ENCODE measurements around the gene RHOXF2B.
"Not testable (repeated sequence)": the region's sequence is repeated elsewhere in the genome, so short reads cannot be mapped to it uniquely, and the experiment has no call there.

The RHOXF2B gene

DNA sequence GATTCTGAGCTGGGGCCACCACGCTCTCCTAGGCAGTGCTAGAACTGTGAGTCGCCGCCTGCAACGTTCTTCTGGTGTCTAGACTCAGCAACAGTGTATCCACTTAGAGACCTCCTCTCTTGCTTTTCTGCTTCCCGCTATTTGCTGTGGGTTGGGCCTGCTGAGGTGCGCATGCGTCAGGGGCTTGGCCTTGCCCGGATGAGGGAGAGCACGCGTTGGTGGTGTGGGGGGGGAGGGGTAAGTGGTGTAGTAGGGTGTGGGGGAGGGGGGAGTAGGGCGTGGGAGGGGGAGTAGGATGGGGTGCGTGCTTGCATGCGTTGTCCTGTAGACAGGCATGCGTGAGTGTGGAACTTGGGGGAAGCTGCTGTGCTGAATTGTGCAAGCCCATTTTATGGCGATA, at the start of gene RHOXF2B:
Gene RHOXF2B, minus strand, starts transcription at position 101 of the 400 bp plus-strand sequence. CDS start 138 bp downstream, outside the sequence.
- DNase-seq (ENCODE audit: low read depth, low spot score) = not testable (repeated sequence)

DNA sequence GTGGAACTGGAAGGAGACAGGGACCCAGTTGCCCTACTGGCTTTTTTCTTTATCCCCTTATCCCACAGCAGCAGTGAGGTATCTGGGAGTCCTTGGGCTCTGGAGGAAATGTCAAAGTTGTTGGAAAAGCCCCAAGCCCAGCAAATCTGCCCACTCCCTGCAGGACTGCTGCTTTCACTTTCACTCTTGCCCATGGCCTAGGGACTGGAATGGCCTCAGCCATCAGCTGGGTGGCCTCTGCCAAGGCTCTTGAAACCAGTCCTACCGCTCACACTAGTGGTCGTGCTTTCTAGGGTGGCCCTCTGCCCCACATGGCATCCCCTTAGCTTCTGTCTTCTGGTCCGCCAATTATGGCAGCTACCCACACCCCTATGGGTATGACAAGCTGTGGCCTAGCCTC, 48.0 kb upstream of the RHOXF2B start:
- DNase-seq (ENCODE audit: low read depth, low spot score) = no peak

DNA sequence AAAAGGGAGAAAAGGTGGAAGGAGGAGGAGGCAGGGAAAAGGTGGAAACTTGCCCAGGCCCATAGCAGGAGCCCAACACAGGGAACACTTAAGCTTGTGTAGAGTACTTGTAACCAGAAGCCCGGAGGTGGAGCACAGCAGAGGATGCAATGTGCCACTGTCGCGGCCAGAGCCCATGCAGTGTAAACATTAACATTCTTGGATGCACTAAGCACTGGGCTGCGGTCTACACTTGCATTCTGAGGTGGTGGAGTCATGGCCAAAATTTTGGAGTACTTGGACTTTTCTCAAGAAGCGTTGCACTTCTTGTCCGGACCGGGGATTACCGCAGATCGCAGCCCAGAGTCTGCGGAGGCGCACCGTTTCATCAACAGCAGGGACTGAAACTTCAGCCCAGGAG, 42.7 kb upstream of the RHOXF2B start:
- DNase-seq (ENCODE audit: low read depth, low spot score) = peak; percentile 15

DNA sequence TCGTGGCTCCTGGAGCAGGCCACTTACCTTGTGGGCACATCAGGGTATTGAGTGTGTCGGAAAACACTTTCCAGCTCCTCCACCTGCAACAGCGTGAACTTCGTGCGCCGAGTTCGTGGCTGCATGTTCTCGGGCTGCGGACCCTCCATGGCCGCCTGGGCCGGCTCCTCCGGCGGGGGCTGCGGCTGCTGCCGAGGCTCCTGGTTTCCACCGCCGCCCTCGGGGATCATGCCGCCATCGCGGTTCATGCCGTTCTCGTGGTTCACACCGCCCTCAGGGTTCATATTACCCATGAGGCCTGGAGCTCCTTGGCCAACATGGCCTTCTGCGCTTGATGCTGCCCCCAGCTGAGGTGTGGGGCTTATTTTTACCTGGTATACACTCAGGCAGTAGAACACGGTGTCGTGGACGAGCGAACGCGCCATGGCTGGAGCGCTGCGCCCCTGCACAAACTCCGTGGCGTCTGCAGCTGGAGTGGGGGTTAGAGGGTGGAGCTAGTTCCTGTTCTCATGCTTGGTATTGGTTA, 38.0 kb upstream of the RHOXF2B start, which contains the start of gene RHOXF1:
Gene RHOXF1, minus strand, starts transcription at position 476 of the 526 bp plus-strand sequence. Its CDS starts 51 bp downstream, at position 425.
- DNase-seq (ENCODE audit: low read depth, low spot score) = no peak

- DNase-seq (ENCODE audit: low read depth, low spot score) = no peak
These were observed 34.1 kb upstream of the RHOXF2B start for GRCh38 chrX:120111611-120112010.

GRCh38 chrX:120109378-120109777, 31.9 kb upstream of the RHOXF2B start:
- DNase-seq (ENCODE audit: low read depth, low spot score) = no peak

- DNase-seq (ENCODE audit: low read depth, low spot score) = not testable (repeated sequence)
These were observed 27.2 kb upstream of the RHOXF2B start for GRCh38 chrX:120104707-120105106.

GRCh38 chrX:120101057-120101456, 23.6 kb upstream of the RHOXF2B start:
- DNase-seq (ENCODE audit: low read depth, low spot score) = not testable (repeated sequence)

GRCh38 chrX:120090208-120090607, 12.7 kb upstream of the RHOXF2B start:
- DNase-seq (ENCODE audit: low read depth, low spot score) = peak; percentile 48

DNA sequence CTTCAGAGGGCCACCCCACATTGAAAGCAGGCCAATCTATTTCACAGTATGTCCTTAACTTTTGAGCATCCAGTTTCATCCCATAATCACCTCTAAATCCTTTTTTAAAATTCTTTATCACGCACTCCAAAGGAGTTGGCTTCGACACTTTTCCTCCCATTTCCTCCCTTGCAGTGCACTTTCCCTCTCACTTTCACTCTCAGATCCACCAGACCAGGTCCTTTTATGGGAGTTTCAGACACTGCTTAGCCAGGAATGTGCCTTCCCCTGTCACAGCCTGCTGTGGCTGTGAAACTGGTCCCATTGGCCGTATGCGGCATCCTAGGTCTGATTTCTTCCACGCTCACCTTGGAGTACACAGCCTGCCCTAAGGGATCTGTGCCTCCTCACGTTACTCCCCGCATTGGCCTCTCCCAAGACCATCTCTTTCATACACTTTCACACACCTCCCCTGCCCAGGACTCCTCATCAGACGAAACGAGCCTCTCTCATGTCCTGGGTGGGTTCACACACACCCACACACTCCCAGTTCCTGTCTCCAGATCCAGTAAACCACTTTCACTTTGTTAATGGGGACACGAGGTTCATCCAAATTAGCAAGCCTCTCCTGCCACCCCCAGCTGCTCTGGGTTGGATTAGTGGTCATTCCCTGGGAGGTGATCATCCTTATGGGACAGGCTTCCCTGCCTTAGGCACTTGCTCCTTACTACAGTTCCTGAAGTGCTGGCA, 10.0 kb upstream of the RHOXF2B start:
- DNase-seq (ENCODE audit: low read depth, low spot score) = peak; percentile 17

GRCh38 chrX:120085553-120086185, 8.2 kb upstream of the RHOXF2B start:
- DNase-seq (ENCODE audit: low read depth, low spot score) = not testable (repeated sequence)

GRCh38 chrX:120066169-120066568, 11.3 kb downstream of the RHOXF2B start:
- DNase-seq (ENCODE audit: low read depth, low spot score) = not testable (repeated sequence)

- DNase-seq (ENCODE audit: low read depth, low spot score) = not testable (repeated sequence)
These were observed 34.8 kb downstream of the RHOXF2B start for GRCh38 chrX:120042712-120043111.

- DNase-seq (ENCODE audit: low read depth, low spot score) = not testable (repeated sequence)
These were observed 35.2 kb downstream of the RHOXF2B start for GRCh38 chrX:120042247-120042646.

GRCh38 chrX:120040176-120040575, 37.3 kb downstream of the RHOXF2B start:
- not testable (repeated sequence) for DNase-seq (ENCODE audit: low read depth, low spot score)

GRCh38 chrX:120039087-120039733, 38.3 kb downstream of the RHOXF2B start:
- not testable (repeated sequence) for DNase-seq (ENCODE audit: low read depth, low spot score)

- peak; percentile 59 for DNase-seq (ENCODE audit: low read depth, low spot score)
These were observed 40.8 kb downstream of the RHOXF2B start for GRCh38 chrX:120036704-120037103.

- peak; percentile 53 for DNase-seq (ENCODE audit: low read depth, low spot score)
These were observed 41.8 kb downstream of the RHOXF2B start for GRCh38 chrX:120035522-120036309.

DNA sequence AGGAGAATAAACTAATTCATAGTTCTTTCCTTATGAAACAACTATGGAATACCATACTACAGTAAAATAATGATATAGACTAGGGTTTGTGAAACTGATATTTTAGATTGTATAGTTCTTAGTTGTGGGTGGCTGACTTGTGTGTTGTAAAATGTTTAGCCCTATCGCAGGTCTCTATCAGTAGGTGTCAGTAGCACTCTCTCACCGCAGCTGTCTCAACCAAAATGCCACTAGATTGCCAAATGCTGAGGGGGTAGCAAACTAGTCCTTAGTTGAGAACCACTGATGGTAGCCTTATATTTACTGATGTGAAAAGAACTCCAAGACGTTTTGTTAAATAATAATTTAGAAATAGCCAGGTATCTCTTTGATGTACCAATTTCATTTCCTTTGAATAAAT, 48.1 kb downstream of the RHOXF2B start:
- no peak for DNase-seq (ENCODE audit: low read depth, low spot score)

GRCh38 chrX:120023259-120023658, 54.2 kb downstream of the RHOXF2B start:
- no peak for DNase-seq (ENCODE audit: low read depth, low spot score)

- DNase-seq (ENCODE audit: low read depth, low spot score) = no peak
These were observed 54.7 kb downstream of the RHOXF2B start for GRCh38 chrX:120022763-120023162.
